ENCODE measurements around the gene MAP4K3. TPM values are rescaled to one million over a fixed set of nuclear protein-coding genes. Genes with fewer than 3 reads are reported as not detected.
A peak's percentile ranks its signal among the peaks of the same experiment; 100 is the strongest.

MAP4K3 gene
- total and polyA plus RNA-seq, 2 of the 8 experiments (the other 6 are each of a cell fraction or from before 2014, with no cell fraction given) = 11.4 to 63.0 TPM

GRCh38 chr2:39409697-39410389 is 27.2 kb downstream of the MAP4K3 start:
- FAIRE-seq = no peak

More at GRCh38 chr2:39409697-39410389, 27.2 kb downstream of the MAP4K3 start:
- Histone ChIP-seq H2BK5ac (ENCODE audit: low read depth, low read length) (no peak overlapping the region), H3K23ac (ENCODE audit: insufficient read length) (no peak overlapping the region), H3K79me1 (ENCODE audit: low read depth, low read length) (peaks cover 5% of the 10 kb centered on the region; the same call in 1 of the 2 replicates), H4K5ac (ENCODE audit: insufficient read length, low read depth, low read length) (no peak overlapping the region), H3K27ac (ENCODE audit: low read depth, low read length) (no peak overlapping the region), H3K14ac (ENCODE audit: insufficient read length) (no peak overlapping the region), H3K27me3 (replicated peaks in 1 of 4; ENCODE audit: control insufficient read depth in 3 of 4, extremely low read depth in 1 of 4, insufficient read depth in 3 of 4, low read length in 3 of 4) (no peaks in the 10 kb centered on the region), H4K91ac (replicated peaks; ENCODE audit: insufficient read length, low read length) (no peak overlapping the region), H2BK20ac (ENCODE audit: low read length) (no peak overlapping the region), H3K4ac (replicated peaks; ENCODE audit: insufficient read length, low read depth, low read length) (no peak overlapping the region), H3K4me3 (ENCODE audit: extremely low read depth in 1 of 4, insufficient read depth in 2 of 4, low read depth in 3 of 4, low read length in 4 of 4) (no peak overlapping the region), H2AFZ (ENCODE audit: low read length) (no peak overlapping the region), H3K18ac (ENCODE audit: extremely low read depth, low read length) (no peak overlapping the region), H4K20me1 (replicated peaks in 1 of 2; ENCODE audit: control insufficient read depth in 1 of 2, insufficient read depth in 2 of 2, low read length in 2 of 2) (peaks cover 0 to 7% of the 10 kb centered on the region in 2 experiments), H2BK12ac (ENCODE audit: low read depth, low read length) (no peak overlapping the region), H3K9ac (replicated peaks in 1 of 4; ENCODE audit: extremely low read depth in 1 of 4, low read depth in 3 of 4, low read length in 3 of 4) (no peak overlapping the region), H3K9me3 (ENCODE audit: insufficient read depth in 2 of 2, low read depth in 1 of 2, low read length in 1 of 2) (no peaks in the 10 kb centered on the region), H2BK120ac (replicated peaks; ENCODE audit: low read depth, low read length) (no peak overlapping the region), H3K4me2 (ENCODE audit: insufficient read depth in 1 of 2, low read depth in 2 of 2, low read length in 2 of 2) (no peak overlapping the region), H2BK15ac (ENCODE audit: low read length) (no peak overlapping the region), H3K23me2 (ENCODE audit: low read depth, low read length) (no peaks in the 10 kb centered on the region), H3K56ac (replicated peaks; ENCODE audit: insufficient read length, low read depth, low read length) (no peak overlapping the region), H2AK5ac (ENCODE audit: low read depth, low read length) (no peak overlapping the region), H3K79me2 (ENCODE audit: control insufficient read depth in 1 of 2, insufficient read depth in 2 of 2, low read length in 2 of 2) (peaks cover 6 to 99% of the 10 kb centered on the region in 2 experiments), H3K36me3 (ENCODE audit: control insufficient read depth in 2 of 4, insufficient read depth in 4 of 4, low read length in 3 of 4) (no peaks in the 10 kb centered on the region), H3K4me1 (replicated peaks in 1 of 4; ENCODE audit: control insufficient read depth in 3 of 4, insufficient read depth in 4 of 4, low read length in 3 of 4) (peaks cover 0 to 18% (median 4%) of the 10 kb centered on the region in 4 experiments; a peak in 5 of 7 replicates), H4K8ac (ENCODE audit: extremely low read depth, insufficient read depth, low read length) (no peak overlapping the region)
- TF ChIP-seq SIN3A (conservative IDR thresholded peaks at IDR 0.05 in 1 of 2, IDR thresholded peaks at IDR 0.05 in 1 of 2; ENCODE audit: low read depth in 1 of 2, low read length in 2 of 2) (0 out of 4 replicates have a peak, but pooled peaks of 1 of the 2 experiments have one; percentile 42), POU5F1 (IDR thresholded peaks at IDR 0.05; ENCODE audit: low read depth, low read length) (no peak)
- CTCF ChIA-PET (ENCODE audit: partially characterized antibody) = interaction anchor here (0.8 to 1.5 kb wide), 4 partner anchors 9 to 321 kb away, joined by 3 to 5 read pairs (median 4); no protein-coding TSS in a partner anchor
- POLR2A ChIA-PET (ENCODE audit: partially characterized antibody) = no interaction called here
- DNase-seq (ENCODE audit: low read depth in 1 of 2, low spot score in 2 of 2) = no peak
- WGBS, 2 experiments (ENCODE audit: extremely low coverage in 1 of 2, insufficient coverage in 1 of 2, insufficient read length in 1 of 2, insufficient replicate concordance in 2 of 2, low coverage in 1 of 2, low lambda C conversion rate in 2 of 2, missing lambda C conversion rate in 1 of 2) = 86% methylated on average over 3 of the region's 3 CpGs; no CpG with 5 or more reads in 1 of the 2 experiments
